ENCODE data around the gene RNF44. TPM values are rescaled to one million over a fixed set of nuclear protein-coding genes. Genes with fewer than 3 reads are reported as not detected.

The RNF44 gene
- total RNA-seq, 1 experiment from 2014 or later, result 58.4 TPM

DNA sequence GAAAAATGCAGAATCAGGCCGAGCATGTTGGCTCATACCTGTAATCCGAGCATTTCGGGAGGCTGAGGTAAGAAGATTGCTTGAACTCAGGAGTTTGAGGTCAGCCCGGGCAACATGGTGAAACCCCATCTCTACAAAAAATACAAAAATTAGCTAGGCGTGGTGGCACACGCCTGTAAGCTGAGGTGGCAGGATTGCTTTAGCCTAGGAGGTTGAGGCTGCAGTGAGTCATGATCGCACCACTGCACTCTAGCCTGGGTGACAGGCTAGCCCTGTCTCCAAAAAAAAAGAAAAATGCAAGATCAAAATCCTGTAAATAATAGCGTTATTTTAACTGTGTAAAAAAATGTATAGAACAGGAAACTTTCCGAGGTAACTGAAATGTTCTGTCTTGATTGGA lies 39.4 kb downstream of the RNF44 start:
- peaks cover 0 to 10% of the 10 kb centered on the region in 2 experiments; a peak in 2 of 4 replicates for H3K4me1 ChIP-seq (ENCODE audit: control insufficient read depth in 1 of 2, insufficient read depth in 2 of 2, low read length in 2 of 2)
- ChIA-PET POLR2A (no interaction called here), CTCF (no interaction called here), RAD21 (ENCODE audit: low non-redundant PET in 1 of 2, low total read pairs in 2 of 2, uncharacterized antibody in 2 of 2, unreplicated experiment in 2 of 2) (no interaction called here)
- no peak overlapping the region for H3K27ac ChIP-seq (ENCODE audit: low read depth, low read length)
- H3K9me3 ChIP-seq (ENCODE audit: control insufficient read depth in 1 of 2, insufficient read depth in 1 of 2, low read depth in 1 of 2, low read length in 2 of 2), result no peaks in the 10 kb centered on the region
- H3K79me2 ChIP-seq (ENCODE audit: insufficient read depth, low read length), result 0 out of 2 replicates have a peak, but pooled peaks cover 5% of the 10 kb centered on the region
- no peak overlapping the region for H2AFZ ChIP-seq (ENCODE audit: low read depth, low read length, poor library complexity, severe bottlenecking)
- no peak overlapping the region for H3K4me3 ChIP-seq (replicated peaks in 1 of 2; ENCODE audit: low read depth in 1 of 2, low read length in 2 of 2)
- no peaks in the 10 kb centered on the region for H4K20me1 ChIP-seq (ENCODE audit: insufficient read depth)
- H3K27me3 ChIP-seq (ENCODE audit: insufficient read depth, low read length), result no peaks in the 10 kb centered on the region
- intact Hi-C loops (cut with micrococcal nuclease), result no loop called here
- H3K4me2 ChIP-seq (ENCODE audit: low read length), result no peak overlapping the region
- H3K9ac ChIP-seq (ENCODE audit: low read length), result no peak overlapping the region
- H3K36me3 ChIP-seq (ENCODE audit: control insufficient read depth in 1 of 2, insufficient read depth in 2 of 2, low read length in 2 of 2), result peaks cover 43 to 69% of the 10 kb centered on the region in 2 experiments
- H3K9me2 ChIP-seq (ENCODE audit: insufficient read depth), result no peaks in the 10 kb centered on the region
- TF ChIP-seq FOSL1 (IDR thresholded peaks at IDR 0.05; ENCODE audit: low read depth) (no peak), RAD21 (IDR thresholded peaks at IDR 0.05; ENCODE audit: low read depth) (no peak), CBX3 (IDR thresholded peaks at IDR 0.05; ENCODE audit: low read depth) (no peak), JUND (IDR thresholded peaks at IDR 0.05) (no peak)
- TF ChIP-seq, protein P1, sequence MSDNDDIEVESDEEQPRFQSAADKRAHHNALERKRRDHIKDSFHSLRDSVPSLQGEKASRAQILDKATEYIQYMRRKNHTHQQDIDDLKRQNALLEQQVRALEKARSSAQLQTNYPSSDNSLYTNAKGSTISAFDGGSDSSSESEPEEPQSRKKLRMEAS (IDR thresholded peaks at IDR 0.05), result no peak
- TF ChIP-seq, protein P2, sequence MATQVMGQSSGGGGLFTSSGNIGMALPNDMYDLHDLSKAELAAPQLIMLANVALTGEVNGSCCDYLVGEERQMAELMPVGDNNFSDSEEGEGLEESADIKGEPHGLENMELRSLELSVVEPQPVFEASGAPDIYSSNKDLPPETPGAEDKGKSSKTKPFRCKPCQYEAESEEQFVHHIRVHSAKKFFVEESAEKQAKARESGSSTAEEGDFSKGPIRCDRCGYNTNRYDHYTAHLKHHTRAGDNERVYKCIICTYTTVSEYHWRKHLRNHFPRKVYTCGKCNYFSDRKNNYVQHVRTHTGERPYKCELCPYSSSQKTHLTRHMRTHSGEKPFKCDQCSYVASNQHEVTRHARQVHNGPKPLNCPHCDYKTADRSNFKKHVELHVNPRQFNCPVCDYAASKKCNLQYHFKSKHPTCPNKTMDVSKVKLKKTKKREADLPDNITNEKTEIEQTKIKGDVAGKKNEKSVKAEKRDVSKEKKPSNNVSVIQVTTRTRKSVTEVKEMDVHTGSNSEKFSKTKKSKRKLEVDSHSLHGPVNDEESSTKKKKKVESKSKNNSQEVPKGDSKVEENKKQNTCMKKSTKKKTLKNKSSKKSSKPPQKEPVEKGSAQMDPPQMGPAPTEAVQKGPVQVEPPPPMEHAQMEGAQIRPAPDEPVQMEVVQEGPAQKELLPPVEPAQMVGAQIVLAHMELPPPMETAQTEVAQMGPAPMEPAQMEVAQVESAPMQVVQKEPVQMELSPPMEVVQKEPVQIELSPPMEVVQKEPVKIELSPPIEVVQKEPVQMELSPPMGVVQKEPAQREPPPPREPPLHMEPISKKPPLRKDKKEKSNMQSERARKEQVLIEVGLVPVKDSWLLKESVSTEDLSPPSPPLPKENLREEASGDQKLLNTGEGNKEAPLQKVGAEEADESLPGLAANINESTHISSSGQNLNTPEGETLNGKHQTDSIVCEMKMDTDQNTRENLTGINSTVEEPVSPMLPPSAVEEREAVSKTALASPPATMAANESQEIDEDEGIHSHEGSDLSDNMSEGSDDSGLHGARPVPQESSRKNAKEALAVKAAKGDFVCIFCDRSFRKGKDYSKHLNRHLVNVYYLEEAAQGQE (IDR thresholded peaks at IDR 0.05; ENCODE audit: low read depth), result no peak
- TF ChIP-seq, protein P3, sequence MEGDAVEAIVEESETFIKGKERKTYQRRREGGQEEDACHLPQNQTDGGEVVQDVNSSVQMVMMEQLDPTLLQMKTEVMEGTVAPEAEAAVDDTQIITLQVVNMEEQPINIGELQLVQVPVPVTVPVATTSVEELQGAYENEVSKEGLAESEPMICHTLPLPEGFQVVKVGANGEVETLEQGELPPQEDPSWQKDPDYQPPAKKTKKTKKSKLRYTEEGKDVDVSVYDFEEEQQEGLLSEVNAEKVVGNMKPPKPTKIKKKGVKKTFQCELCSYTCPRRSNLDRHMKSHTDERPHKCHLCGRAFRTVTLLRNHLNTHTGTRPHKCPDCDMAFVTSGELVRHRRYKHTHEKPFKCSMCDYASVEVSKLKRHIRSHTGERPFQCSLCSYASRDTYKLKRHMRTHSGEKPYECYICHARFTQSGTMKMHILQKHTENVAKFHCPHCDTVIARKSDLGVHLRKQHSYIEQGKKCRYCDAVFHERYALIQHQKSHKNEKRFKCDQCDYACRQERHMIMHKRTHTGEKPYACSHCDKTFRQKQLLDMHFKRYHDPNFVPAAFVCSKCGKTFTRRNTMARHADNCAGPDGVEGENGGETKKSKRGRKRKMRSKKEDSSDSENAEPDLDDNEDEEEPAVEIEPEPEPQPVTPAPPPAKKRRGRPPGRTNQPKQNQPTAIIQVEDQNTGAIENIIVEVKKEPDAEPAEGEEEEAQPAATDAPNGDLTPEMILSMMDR (IDR thresholded peaks at IDR 0.05 in 2 of 3, conservative IDR thresholded peaks at IDR 0.05 in 1 of 3; ENCODE audit: borderline replicate concordance in 1 of 3, insufficient read depth in 1 of 3, low read depth in 2 of 3, low read length in 2 of 3), result no peak
- peak; percentile 67; the same call in 1 of the 2 replicates for ATAC-seq
- DNase-seq (ENCODE audit: low read depth, low spot score), result no peak
- no TSS peak for BruUV-seq (replicated peaks)
